ENCODE results near the gene APBB2. TPM values are rescaled to one million over a fixed set of nuclear protein-coding genes. Genes with fewer than 3 reads are reported as not detected.
A peak's percentile ranks its signal among the peaks of the same experiment; 100 is the strongest.

Gene APBB2
- total RNA-seq, 4 donors from 2014 or later = 139 to 248 (median 203) TPM

DNA sequence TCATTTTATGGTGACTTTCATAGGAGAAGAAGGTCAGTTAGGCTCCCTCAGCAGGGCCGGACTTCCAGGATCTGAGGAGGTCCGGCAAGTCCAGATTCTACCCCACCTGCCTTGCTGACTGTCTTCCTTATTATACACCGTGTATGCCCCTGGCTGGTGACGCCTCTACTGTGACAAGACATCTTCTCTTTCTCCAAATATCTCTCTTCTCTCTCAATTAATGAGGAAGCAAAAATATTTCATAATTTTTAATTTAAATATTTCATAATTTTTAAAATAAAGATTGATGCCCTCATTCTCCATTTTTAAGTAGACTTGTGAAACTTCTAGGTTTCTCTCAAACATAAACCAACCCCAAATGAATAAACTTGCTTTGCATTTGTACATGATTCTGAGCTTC lies 262.1 kb downstream of the APBB2 start:
- H3K27ac ChIP-seq = no peak overlapping the region
- DNase-seq (ENCODE audit: low spot score in 2 of 2) = no peak
- TF ChIP-seq EP300 (IDR thresholded peaks at IDR 0.05) = no peak
- TF ChIP-seq POLR2A (IDR thresholded peaks at IDR 0.05) = no peak
- TF ChIP-seq CTCF (IDR thresholded peaks at IDR 0.05) = no peak
- 74 to 92% methylated on average over 4 of the region's 4 CpGs for WGBS, 2 donors
- no peaks in the 10 kb centered on the region for H3K9me3 ChIP-seq
- H3K4me1 ChIP-seq = peaks cover 0 to 59% (median 11%) of the 10 kb centered on the region in 4 donors
- no peak overlapping the region for H3K4me3 ChIP-seq
- no peaks in the 10 kb centered on the region for H3K27me3 ChIP-seq
- H3K36me3 ChIP-seq = no peaks in the 10 kb centered on the region

- Histone ChIP-seq H3K27me3 (no peaks in the 10 kb centered on the region), H3K36me3 (no peaks in the 10 kb centered on the region), H3K9me3 (no peaks in the 10 kb centered on the region), H3K4me3 (no peak overlapping the region), H3K27ac (no peak overlapping the region), H3K4me1 (peaks cover 0 to 57% (median 11%) of the 10 kb centered on the region in 4 donors)
- TF ChIP-seq CTCF (IDR thresholded peaks at IDR 0.05) = no peak
- no peak for TF ChIP-seq EP300 (IDR thresholded peaks at IDR 0.05)
- no peak for TF ChIP-seq POLR2A (IDR thresholded peaks at IDR 0.05)
- WGBS, 2 donors = 90% methylated on average over 5 of the region's 5 CpGs
- no peak for DNase-seq (ENCODE audit: low spot score in 2 of 2)
Measured at GRCh38 chr4:40951026-40951425, 263.3 kb downstream of the APBB2 start.

DNA sequence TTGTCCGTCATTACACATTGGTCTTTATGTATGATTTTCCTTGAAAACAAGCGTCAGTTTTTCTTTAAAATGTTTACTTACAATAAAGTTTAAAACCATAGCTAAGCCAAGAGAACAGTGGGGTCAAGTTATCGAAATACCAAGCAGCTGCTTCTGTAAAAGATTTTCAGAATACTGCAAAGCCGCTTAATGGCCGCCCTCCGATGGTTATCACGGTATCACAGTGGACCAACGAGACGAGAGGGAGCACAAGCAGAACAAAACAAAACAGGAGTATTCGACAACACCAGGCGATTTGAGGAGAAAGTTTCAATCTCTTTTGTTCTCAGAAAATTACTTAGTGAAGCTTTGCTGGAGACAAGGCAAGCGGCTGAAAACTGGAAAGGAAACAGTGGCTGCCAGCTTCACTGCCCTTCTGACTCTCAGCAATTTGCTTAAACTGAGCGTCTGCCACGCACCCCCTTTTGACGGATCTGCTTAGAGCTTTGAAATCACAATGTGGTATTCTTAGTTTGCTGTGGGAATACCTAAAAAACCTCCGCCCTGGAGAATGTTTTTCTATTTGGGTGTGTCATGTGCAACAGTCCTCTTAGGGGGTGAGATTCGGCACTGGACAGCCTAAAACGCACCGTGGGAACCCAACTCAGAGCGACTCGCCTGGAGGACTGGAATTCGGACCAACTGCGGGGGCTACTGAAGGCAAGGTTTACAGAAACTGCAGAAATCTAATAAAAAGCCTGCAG lies 264.8 kb downstream of the APBB2 start:
- H3K36me3 ChIP-seq = peaks cover 0 to 7% (median 0%) of the 10 kb centered on the region in 3 donors
- H3K4me1 ChIP-seq = peaks cover 0 to 44% (median 11%) of the 10 kb centered on the region in 4 donors
- no peak for DNase-seq (ENCODE audit: low spot score in 2 of 2)
- TF ChIP-seq CTCF (IDR thresholded peaks at IDR 0.05) (no peak), POLR2A (IDR thresholded peaks at IDR 0.05) (no peak), EP300 (IDR thresholded peaks at IDR 0.05) (no peak)
- no peaks in the 10 kb centered on the region for H3K9me3 ChIP-seq
- WGBS, 2 donors = 57 to 64% methylated on average over 23 of the region's 23 CpGs
- H3K27me3 ChIP-seq = no peaks in the 10 kb centered on the region
- no peak overlapping the region for H3K4me3 ChIP-seq
- peak overlapping the region in 1 of 4 donors; percentile 54 for H3K27ac ChIP-seq

DNA sequence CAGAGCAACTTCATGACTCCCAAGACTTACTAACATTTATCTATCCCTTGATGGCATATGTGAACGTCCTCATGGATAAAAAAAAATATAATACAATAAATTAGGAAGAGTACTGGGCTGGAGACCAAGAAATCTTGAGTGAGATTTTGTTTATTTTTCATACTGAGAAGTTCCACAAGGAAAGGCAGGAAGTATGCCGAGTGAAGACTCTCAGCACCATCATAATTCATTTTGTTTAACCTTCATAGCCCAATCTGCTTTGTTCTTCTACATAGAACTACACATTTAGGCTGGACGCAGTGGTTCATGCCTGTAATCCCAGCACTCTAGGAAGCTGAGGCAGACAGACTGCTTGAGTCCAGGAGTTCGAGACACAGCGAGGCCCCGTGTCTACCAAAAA lies 266.3 kb downstream of the APBB2 start:
- Histone ChIP-seq H3K36me3 (peaks cover 0 to 21% (median 0%) of the 10 kb centered on the region in 3 donors), H3K4me1 (peaks cover 0 to 39% (median 0%) of the 10 kb centered on the region in 4 donors), H3K4me3 (no peak overlapping the region), H3K27me3 (no peaks in the 10 kb centered on the region), H3K27ac (peak overlapping the region in 1 of 4 donors; percentile 12), H3K9me3 (no peaks in the 10 kb centered on the region)
- 59 to 70% methylated on average over 6 of the region's 6 CpGs for WGBS, 2 donors
- TF ChIP-seq CTCF (IDR thresholded peaks at IDR 0.05) (no peak), EP300 (IDR thresholded peaks at IDR 0.05) (no peak), POLR2A (IDR thresholded peaks at IDR 0.05) (no peak)
- no peak for DNase-seq (ENCODE audit: low spot score in 2 of 2)

DNA sequence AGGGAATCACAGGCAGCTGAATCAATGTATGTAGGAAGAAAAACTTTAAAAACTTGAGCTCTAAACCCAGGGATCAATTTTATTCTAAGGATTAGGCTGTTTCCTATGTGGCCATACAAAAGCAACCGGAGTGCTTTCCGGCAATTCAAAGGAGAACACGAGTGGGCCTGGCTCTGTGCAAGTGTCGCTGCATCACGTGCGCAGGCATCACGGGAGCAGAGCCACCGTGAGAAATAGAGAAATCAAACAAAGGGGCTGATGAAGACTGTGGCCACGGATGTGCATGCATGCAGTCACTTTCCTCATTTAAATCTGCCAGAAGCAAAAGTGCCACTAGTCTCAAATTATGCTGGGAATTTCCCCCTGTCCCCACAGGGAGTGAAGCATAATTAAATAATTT lies 267.7 kb downstream of the APBB2 start:
- Histone ChIP-seq H3K27me3 (no peaks in the 10 kb centered on the region), H3K4me1 (peaks cover 0 to 45% (median 1%) of the 10 kb centered on the region in 4 donors), H3K4me3 (no peak overlapping the region), H3K9me3 (no peaks in the 10 kb centered on the region), H3K36me3 (peaks cover 0 to 32% (median 0%) of the 10 kb centered on the region in 3 donors), H3K27ac (no peak overlapping the region)
- DNase-seq (ENCODE audit: low spot score in 2 of 2) = no peak
- WGBS, 2 donors = 76 to 80% methylated on average over 9 of the region's 9 CpGs
- TF ChIP-seq EP300 (IDR thresholded peaks at IDR 0.05) = no peak
- no peak for TF ChIP-seq CTCF (IDR thresholded peaks at IDR 0.05)
- no peak for TF ChIP-seq POLR2A (IDR thresholded peaks at IDR 0.05)

All from tibial nerve (tissue), 4 donors.